Left ventricle myocardium superior (tissue), 1 donor: Measurements from ENCODE around the gene SRGAP1. TPM values are rescaled to one million over a fixed set of nuclear protein-coding genes. Genes with fewer than 3 reads are reported as not detected.

Experiments used
- ATAC-seq: fragments of 200-7000 bp; cut with Tn5 transposase; one replicate; pipeline ENCODE4 v1.9.1; 2020; ENCODE audit warnings: mild to moderate bottlenecking, moderate library complexity
- DNase-seq: peaks from one replicate; pipeline ENCODE4 v3.0.0-alpha.2; 2020
- intact Hi-C: fragments of 100-400 bp; cut with micrococcal nuclease; formaldehyde crosslinking; loops from one replicate; pipeline ENCODE4 v1.11.0; 2022
- total RNA-seq: library from RNA; stranded (reverse); fragmentation: NEBNext Ultra II Directional; extraction: Animal tissue kit (Norgen Biotek cat#: 25700); gene quantifications from one replicate; pipeline ENCODE4 v1.2.1, GENCODE V29; 2021
- donor health status: DM: no; HTN: yes; CAD: no; lungs with severe emphysema.

SRGAP1 gene
- total RNA-seq, 1 donor from 2014 or later = 2.6 TPM

DNA sequence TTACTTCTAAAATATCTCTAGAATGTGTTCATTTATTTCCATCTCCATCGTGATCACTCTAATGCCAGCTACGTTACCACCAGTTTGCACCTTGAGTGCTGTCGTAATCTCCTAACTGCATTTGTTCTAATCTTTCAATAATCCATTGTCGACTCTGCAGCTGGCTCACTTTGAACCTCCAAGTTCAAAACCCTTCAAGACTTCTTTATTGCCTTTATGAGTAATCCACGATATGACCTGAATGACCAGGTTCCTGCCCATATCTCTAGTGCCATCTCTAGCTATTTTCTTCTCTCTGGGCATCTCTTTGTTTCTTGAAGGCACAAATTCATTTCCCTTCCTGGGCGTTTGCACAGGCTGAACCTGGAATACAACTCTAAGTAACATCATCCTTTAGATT is 76.7 kb downstream of the SRGAP1 start:
- ATAC-seq = no peak
- DNase-seq = no peak
- intact Hi-C loops = no loop called here

DNA sequence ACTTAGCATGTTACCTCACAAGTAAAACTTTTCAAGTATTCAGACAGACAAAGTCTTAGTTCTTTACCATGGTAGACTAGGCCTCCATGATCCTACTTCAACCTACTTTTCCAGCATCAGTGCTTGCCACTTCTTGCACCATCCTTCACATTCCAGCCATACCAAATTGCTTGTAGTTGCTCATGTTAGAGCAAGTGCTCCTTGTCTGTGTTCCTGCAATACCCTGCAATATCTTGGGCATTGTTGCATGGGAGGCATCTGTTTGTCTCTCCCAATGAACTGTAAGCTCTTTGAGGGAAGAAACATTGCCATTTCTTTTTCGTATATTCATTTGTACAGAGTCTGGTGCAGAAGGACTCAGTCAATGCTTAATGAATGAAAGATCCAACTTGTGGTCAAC is 78.0 kb downstream of the SRGAP1 start:
- no peak for DNase-seq
- intact Hi-C loops = no loop called here
- no peak for ATAC-seq

DNA sequence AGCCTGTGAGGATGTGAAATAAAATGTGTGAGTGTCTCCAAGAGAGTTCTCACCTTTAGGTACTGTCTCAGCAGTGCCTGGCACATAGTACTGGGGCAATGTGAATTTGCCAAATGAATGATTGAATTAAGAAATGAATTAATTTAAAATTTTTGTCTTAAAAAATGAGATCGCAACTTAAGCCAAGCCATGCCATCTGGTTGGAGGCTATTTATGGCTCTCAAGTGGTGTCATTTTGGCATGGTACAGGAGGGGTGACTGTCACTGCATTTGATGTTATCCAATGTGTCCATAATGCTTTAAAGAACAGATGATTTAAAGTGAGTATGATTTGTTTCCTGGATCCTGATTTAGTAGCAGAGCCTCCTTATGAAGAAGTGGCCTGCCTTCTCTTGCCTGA is 80.3 kb downstream of the SRGAP1 start:
- DNase-seq (no peak), ATAC-seq (no peak)
- intact Hi-C loops = no loop called here

DNA sequence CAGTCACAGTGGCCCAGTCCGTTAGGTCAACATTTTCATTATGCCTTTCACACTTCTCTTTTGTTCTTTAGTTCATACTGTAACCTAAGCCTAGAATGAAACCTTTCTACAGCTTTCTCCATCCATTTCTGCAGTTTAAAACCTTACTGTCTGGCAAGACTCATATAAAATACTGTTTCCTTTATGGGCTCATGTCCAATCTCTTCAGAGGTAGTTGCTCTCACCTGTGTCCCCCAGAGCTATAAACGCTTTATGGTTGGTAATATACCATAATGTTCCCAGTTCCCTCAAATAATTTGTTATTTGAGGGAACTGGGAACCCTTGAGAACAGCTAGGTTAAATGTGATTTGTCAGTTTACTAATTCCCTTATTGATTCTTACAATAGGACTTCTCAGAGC is 83.0 kb downstream of the SRGAP1 start:
- intact Hi-C loops = no loop called here
- ATAC-seq = no peak

DNA sequence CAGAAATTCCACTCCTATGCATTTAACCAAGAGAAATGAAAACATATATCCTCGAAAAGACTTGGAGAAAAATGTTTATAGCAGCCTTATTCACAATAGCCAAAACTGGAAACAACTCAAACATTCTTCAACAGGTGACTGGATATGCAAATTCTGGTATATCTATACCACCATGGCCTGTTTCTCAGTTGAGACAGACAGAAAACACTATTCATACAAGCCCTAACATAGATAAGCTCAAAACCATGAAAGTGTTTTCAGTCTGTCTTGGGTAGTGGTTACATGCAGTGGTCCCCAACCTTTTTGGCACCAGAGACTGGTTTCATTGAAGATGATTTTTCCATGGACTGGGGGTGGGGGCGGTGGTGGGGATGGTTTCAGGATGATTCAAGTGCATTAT is 83.8 kb downstream of the SRGAP1 start:
- DNase-seq (no peak), ATAC-seq (no peak)
- intact Hi-C loops = no loop called here

More for the DNA sequence above, 83.0 kb downstream of the SRGAP1 start:
- no peak for DNase-seq

DNA sequence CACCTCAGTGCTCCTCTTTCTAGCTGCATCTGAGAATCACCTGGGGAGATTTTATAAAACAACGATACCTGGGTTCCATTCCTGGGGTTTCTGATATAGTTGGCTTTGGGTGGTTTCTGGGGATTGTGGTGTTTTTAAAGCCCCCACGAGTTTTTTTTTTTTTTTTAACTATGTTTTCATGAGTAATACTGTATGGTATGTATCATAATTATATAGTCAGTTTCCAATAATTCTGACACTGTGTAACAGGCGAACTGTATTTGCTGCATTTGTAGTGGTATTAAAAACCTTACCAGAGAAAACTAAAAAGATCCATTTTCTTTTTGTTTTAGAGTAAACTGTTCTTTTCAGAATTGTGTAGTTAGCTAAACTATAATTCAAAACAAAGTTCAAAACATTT is 84.9 kb downstream of the SRGAP1 start:
- DNase-seq = no peak
- no peak for ATAC-seq
- intact Hi-C loops = no loop called here

DNA sequence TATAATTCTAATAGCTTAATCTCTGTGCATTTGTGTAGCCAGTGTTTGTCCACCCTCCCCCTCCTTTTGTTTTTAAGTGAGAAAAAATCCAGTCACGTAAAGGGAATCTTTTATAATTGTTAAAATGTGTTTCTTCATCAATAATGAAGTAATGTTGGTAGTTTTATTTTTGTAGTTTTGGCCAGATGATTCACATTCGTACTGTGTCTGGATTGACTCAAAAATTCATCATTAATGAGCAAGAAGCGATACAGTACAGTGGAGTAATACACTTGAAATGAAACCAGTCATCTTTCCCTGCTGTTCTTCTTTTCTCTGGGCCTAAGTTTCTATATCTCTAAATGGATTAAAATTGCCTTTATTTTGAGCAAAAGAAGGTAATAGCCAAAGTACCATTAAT is 86.5 kb downstream of the SRGAP1 start:
- intact Hi-C loops = no loop called here
- ATAC-seq = no peak

DNA sequence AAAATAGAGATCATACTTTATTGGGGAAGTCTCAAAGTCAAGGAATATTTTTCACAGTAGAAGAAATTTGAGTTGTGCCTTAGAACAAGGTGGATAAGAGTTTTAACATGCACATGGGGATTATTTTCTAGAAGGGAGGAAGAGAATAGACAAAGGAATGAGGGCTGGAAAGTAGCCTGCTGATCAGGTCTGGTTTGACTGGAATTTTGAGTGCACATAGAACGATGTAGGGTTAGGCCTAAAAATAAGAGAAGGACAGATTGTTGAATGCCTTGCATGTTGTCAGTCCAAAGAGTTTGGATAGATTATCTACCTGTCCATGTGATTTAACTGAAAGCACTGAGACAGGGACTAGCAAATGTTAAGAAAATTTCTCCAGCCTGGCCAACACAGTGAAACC is 87.2 kb downstream of the SRGAP1 start:
- intact Hi-C loops = no loop called here
- no peak for DNase-seq
- ATAC-seq = no peak

More for the DNA sequence above, 86.5 kb downstream of the SRGAP1 start:
- DNase-seq = no peak

DNA sequence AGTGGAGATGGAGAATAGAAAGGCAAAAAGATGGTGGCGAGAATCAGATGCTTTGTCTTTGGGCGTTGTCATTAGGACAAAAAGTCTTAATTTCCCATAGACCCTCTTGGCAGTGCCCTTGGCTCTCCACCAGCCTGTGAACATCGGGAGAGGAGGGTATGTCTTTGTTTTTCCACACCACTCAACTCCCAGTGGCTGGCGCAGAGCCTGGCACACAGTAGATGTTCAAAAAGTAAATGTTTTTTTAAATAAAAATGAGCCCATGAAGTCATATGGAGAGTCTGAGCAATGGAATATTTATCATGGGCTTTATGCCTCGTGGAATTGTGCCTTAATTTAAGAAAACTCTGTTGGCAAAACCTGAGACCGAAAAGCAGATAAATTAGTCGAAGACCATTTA is 90.4 kb downstream of the SRGAP1 start:
- ATAC-seq (no peak), DNase-seq (no peak)
- intact Hi-C loops = no loop called here

DNA sequence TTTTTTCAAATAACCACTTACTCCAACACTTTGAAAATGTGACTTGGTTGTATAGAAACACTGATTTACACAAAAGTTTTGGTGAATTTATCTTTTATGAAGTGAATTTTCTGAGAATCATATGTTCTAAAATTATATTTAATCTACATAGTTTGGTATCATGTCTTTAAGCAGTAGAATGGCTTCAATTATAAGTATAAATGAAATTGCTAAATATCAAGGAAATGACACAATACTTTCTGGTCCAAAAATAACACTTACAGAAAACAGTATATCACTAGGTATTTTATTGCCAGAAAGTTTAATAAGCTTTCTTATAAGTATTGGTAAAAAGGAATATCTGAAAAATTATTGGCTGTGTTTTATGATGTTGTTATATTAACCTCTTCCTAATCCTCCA is 90.9 kb downstream of the SRGAP1 start:
- intact Hi-C loops = no loop called here
- DNase-seq (no peak), ATAC-seq (no peak)

DNA sequence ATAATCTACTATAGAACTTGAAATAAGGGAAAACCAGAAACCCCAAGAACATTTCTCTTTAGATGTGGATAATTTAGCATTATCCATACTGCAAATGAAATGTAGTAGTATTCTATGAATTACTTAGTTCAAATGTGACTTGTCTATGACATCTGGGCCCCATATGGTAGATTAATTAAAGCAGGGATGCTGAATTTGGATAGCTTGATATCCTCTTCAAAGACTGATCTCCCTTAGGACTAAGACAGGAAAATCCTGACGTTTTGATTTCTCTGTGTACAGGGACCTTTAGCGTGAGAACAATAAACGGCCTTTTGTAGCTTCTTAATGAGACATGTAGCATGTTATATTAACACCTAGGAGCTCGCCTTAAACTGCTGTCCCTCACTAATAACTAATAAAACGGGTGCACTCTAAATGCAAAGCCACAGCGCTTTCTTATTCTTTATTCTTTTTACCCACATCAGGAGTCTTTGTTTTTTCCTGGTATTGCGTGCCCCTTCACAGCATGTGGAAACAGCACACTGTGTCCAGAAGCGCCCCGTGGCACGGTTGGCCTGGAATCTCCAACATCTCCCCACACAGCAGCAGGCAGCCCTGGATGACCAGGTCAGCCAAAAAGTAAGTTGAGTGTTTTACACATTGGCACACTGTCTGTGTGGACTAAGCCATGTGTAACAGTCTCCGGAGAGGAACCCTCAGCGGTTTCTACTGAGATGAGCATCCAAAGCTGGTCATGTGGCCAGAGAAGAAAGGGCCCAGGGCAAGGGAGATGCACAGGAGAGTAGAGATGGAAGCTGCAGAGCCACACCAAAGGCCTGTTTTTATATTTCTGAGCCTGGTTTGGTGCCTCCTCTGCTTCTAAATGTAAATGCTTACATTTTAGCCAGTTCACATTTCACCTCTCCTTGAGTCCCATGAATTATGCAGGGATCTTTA is 93.1 kb downstream of the SRGAP1 start:
- no peak for DNase-seq
- intact Hi-C loops = no loop called here
- ATAC-seq = peak; percentile 48

DNA sequence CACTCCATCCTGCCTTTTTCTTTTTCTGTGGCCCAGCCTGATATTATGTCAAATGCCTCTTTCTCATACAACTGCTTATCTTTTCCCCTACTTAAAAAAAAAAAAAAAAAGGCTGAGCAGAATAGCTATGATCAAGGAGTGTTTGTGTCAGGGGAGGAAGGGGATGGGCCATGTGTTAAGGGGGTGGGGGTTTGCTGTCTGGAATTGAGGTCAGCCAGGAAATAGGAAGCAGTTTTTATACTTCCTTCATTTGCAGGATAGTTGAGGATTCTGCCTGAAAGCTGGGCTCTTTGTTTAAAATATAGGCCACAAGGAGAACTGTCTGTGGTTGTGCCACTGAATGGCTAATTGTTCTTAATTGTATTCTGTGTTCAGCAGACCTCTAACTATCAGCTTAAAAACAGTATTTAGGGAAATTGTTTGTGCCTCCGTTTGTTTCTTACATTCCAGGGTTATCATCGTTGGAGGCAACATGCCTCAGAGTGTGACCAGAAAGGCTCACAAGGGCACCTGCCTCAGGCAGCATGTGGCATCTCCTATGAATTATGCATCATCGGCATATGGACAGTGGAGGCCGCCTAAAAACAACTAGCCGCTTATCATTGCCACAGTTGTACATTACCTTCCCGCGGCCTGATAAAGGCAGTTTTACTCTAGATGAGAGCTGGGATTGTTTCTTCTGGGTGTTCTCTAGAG is 96.0 kb downstream of the SRGAP1 start:
- no peak for DNase-seq
- peak; percentile 53 for ATAC-seq
- intact Hi-C loops = no loop called here

DNA sequence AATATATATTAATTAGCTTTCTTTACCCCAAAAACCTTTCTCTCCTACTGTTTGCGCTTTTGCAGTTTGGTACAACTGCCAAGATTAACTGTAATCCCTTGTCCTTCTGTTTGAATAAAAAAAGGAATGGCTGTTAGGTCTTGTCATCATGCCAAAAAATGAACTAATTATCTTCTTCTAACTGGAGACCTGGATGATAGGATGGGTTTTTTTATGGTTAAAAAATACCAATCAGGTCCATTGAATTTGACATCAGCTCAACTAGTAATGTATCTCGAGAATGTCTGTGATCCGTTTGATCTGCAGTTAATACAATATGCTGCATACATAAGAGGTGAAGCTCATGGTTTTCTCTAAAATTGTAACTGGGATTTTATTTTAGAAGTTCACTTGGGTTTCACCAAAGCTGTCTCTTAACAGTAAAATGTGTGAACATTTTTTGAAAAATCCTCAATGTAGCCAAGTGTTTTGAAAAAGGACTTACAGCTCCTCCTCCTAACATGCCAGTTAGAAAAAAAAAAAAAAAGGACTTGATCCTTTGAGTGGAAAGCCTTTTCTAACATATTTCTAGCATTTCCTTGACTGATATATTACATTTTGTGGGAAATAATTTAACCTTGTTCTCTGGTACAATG is 96.8 kb downstream of the SRGAP1 start:
- ATAC-seq (no peak), DNase-seq (no peak)
- intact Hi-C loops = no loop called here

DNA sequence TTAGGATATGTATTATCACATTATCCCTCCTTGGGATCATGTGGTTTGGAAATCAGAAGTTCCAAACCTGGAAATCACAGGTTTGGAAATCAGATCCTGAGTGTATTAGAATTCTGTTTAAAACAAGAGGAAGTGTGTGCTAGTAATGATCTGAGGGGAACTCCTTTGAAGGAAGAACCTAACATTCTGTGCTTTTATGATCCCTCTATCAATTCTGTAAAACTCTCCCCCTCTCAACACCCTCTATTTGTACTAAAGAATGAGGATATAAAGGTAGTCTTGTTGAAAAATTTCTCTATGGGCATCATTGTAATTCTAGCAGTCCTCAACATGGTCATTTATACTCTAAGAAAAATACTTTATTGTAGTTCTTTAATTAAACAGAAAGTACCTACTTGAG is 97.4 kb downstream of the SRGAP1 start:
- intact Hi-C loops = no loop called here
- ATAC-seq (no peak), DNase-seq (no peak)

DNA sequence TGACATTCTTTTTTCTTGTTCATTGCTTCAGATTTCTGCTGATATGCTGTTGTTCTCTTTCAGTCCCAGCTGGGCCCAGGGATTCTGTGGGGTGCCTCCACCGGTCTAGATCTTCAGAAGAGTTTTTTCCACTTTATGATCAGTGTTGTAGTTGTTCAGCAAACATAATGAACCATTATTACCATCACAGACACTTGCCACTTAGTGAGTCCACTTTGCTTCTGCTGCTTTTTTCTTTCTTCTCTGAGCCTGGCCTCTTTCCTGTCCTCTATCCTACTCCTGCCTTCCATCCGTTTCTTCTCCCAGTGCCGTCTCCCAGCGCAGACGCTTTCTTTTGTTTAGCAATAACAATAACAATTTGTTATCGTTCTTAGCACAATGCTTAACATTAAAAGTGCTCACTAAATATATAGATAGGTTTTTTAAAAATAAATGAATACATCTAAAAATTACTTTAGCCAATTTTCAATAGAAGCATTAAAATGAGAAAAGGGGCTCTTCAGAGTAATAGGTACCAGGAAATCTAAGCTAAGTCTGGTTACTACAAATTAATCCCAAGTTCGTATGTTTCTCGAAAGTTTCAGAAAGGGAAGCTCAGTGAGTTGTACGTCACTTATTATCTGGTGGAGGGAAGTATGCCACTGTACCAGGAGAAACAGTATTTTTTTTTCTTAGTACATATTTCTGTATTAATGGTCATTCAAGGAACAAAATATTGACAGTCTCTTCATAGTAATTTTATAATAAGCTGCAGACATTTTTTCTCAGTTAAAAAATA is 98.2 kb downstream of the SRGAP1 start:
- intact Hi-C loops = no loop called here
- DNase-seq (no peak), ATAC-seq (no peak)

DNA sequence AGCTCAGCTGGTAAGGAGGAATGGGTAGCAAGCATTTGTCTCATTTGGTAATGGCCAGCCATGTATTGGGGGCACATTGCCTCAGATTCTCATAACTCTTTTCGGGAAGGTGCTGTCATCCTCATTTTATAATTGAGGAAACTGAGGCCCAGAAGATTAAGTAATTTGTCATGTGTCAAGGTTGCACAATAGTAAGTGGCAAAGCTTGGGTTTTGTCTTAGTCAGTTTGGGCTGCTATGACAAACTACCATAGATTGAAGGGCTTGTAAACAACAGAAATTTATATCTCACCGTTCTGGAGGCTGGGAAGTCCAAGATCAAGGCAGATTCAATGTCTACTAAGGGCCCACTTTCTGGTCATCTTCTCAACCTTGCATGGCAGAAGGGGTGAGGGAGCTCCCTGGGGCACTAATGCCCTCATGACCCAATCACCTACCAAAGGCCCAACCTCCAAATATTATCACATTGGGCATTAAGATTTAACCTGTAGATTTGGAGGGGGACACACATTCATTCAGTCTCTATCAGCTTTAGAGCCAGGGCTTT is 99.6 kb downstream of the SRGAP1 start:
- no peak for DNase-seq
- intact Hi-C loops = no loop called here
- ATAC-seq = no peak

DNA sequence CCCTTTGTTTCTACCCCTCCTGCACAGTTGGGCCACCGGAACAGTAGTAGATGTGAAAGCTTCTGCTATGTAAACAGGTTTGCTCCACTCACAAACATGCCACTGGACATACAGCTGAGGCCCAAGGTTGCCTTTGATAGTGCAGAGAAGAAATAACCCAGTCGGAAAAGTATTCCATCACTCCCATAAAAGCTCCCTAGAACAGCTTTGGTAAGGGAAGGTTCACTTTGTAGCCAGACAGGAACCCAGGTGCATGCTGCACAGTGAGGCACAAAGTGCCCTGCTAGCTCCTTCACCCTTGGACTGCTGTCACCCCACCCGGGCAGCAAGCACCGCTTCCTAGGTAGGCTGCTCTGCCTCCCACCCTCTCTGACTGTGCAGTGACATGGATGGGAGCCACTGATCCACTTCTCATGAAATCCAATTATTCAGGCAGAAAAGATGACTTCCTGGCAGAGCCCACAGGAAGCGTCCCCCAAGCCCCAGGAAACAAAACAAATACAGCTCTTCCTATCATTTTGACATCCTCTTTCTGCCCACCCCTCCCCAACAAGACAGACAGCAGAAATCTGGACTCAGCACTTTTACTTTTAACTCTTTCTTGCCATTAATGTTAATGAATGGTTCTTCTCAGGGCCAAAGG is 100.2 kb downstream of the SRGAP1 start:
- DNase-seq (no peak), ATAC-seq (peak; percentile 38)
- intact Hi-C loops = no loop called here

DNA sequence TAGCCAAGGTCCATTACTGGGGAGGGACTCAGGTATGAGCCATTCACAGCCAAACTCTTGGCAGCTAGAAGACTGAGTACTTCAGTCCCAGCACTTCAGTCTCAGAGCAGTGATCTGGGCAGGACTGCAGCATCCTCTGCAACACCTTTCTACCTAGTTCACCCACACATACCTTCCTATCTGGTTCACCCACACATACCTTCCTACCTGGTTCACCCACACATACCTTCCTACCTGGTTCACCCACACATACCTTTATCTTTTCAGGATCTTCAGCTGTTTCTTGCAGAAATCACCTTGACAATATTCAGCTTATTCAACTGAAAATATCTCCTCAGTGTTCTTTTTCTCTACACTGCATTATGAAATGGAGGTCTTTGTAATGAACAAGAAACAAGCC is 101.3 kb downstream of the SRGAP1 start:
- ATAC-seq (no peak), DNase-seq (no peak)
- intact Hi-C loops = no loop called here

DNA sequence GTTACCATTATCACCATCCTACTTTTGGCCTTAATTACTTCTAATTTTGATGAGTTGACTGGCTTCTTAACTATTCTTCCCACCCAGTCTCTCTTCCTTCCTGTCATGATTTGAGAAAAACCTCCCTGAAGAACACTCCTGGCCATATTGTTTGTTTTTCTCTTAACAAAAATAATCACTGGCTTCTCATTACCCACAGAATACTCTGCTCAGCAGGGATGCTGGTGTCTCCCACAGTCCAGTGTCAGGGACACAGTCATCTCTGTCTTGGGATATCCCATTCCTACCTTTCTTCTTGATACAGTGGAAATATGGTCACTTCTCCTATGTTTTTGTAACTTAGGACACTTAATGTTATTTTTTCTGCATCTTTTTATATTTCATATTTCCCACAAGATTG is 103.7 kb downstream of the SRGAP1 start:
- intact Hi-C loops = no loop called here
- DNase-seq (no peak), ATAC-seq (no peak)
